Calu3 (cell line): ENCODE data around the gene RMND5B. TPM values are rescaled to one million over a fixed set of nuclear protein-coding genes. Genes with fewer than 3 reads are reported as not detected.

Experiments used
- BruUV-seq: library from RNA; stranded (reverse); fragments of 400-500 nt; replicated peaks from 2 replicates; lab custom pipeline; 2021; lab: Mats Ljungman, UMichigan
- CTCF ChIA-PET: fragments of 300-600 bp; sonication (Branson Sonifier 250); formaldehyde crosslinking; loops from one replicate; lab custom pipeline; 2022; ENCODE audit warnings: antibody characterized with exemption; lab: Charles Lee
- DNase-seq: peaks from one replicate; pipeline ENCODE4 v3.0.0; 2022
- H3K27ac Mint-ChIP-seq: one replicate; pipeline ENCODE4 v1.8.0; 2022; ENCODE audit warnings: mixed read lengths; ENCODE audit not compliant: unreplicated experiment
- H3K27me3 Mint-ChIP-seq: one replicate; pipeline ENCODE4 v1.8.0; 2022; ENCODE audit warnings: mixed read lengths; ENCODE audit not compliant: unreplicated experiment
- H3K36me3 Mint-ChIP-seq: one replicate; pipeline ENCODE4 v1.8.0; 2022; ENCODE audit warnings: mild to moderate bottlenecking, moderate library complexity, mixed read lengths; ENCODE audit not compliant: insufficient read depth, unreplicated experiment
- H3K4me1 Mint-ChIP-seq: one replicate; pipeline ENCODE4 v1.8.0; 2022; ENCODE audit warnings: mild to moderate bottlenecking, low read depth, mixed read lengths; ENCODE audit not compliant: unreplicated experiment
- H3K4me3 Mint-ChIP-seq: one replicate; pipeline ENCODE4 v1.8.0; 2022; ENCODE audit warnings: mild to moderate bottlenecking, low read depth, moderate library complexity, mixed read lengths; ENCODE audit not compliant: unreplicated experiment
- H3K9me3 Mint-ChIP-seq: one replicate; pipeline ENCODE4 v1.8.0; 2022; ENCODE audit warnings: low read depth, mixed read lengths; ENCODE audit not compliant: unreplicated experiment
- CTCF ChIP-seq: fragments of 200-600 bp; IDR thresholded peaks from one replicate; pipeline ENCODE4 v1.8.0; 2022; ENCODE audit warnings: antibody characterized with exemption; ENCODE audit not compliant: unreplicated experiment
- intact Hi-C: fragments of 100-400 bp; cut with micrococcal nuclease; formaldehyde crosslinking; loops from one replicate; pipeline ENCODE4 v1.10.0; 2022; ENCODE audit not compliant: unreplicated experiment
- total RNA-seq: library from RNA; stranded (reverse); gene quantifications from 2 replicates; pipeline ENCODE4 v1.2.3, GENCODE V29; 2022

The RMND5B gene
- total RNA-seq, 1 experiment from 2014 or later: 50.7 TPM

GRCh38 chr5:178152491-178153444 is 22.0 kb downstream of the RMND5B start:
- intact Hi-C loops: no loop called here
- CTCF ChIA-PET: interaction anchor here (0.6 to 1.3 kb wide), 3 partner anchors 43 to 78 kb away, joined by 3 to 25 read pairs (median 3); no protein-coding TSS in a partner anchor
- no peak for TF ChIP-seq CTCF
- Mint-ChIP-seq H3K27ac (peak overlapping the region; percentile 96), H3K4me1 (peaks cover 22% of the 10 kb centered on the region), H3K27me3 (no peaks in the 10 kb centered on the region), H3K36me3 (peaks cover 70% of the 10 kb centered on the region), H3K4me3 (peak overlapping the region; percentile 94), H3K9me3 (no peaks in the 10 kb centered on the region)
- BruUV-seq: TSS peak; percentile 69
- DNase-seq: no peak

GRCh38 chr5:178153530-178154340 is 22.9 kb downstream of the RMND5B start, which contains the start of gene NHP2:
Gene NHP2 (minus strand): TSS chr5:178153885. CDS start chr5:178153817, 68 bp downstream.
- H3K27ac Mint-ChIP-seq: peak within 1 kb of the TSS; percentile 96
- peaks cover 22% of the 10 kb centered on the region for H3K4me1 Mint-ChIP-seq
- no peak for TF ChIP-seq CTCF
- H3K36me3 Mint-ChIP-seq: peaks cover 60% of the 10 kb centered on the region
- intact Hi-C loops: no loop called here
- no TSS peak for BruUV-seq
- peak; percentile 99 for DNase-seq
- CTCF ChIA-PET: interaction anchor here (0.7 to 1.3 kb wide), 4 partner anchors 8 to 78 kb away, joined by 4 to 25 read pairs (median 6); no protein-coding TSS in a partner anchor
- H3K27me3 Mint-ChIP-seq: no peaks in the 10 kb centered on the region
- peak within 1 kb of the TSS; percentile 94 for H3K4me3 Mint-ChIP-seq
- no peaks in the 10 kb centered on the region for H3K9me3 Mint-ChIP-seq

GRCh38 chr5:178155065-178155464 is 24.3 kb downstream of the RMND5B start:
- H3K27me3 Mint-ChIP-seq: no peaks in the 10 kb centered on the region
- no peak overlapping the region for H3K27ac Mint-ChIP-seq
- CTCF ChIA-PET: no interaction called here
- TF ChIP-seq CTCF: no peak
- H3K9me3 Mint-ChIP-seq: no peaks in the 10 kb centered on the region
- no peak for DNase-seq
- intact Hi-C loops: no loop called here
- H3K36me3 Mint-ChIP-seq: peaks cover 47% of the 10 kb centered on the region
- H3K4me1 Mint-ChIP-seq: peaks cover 22% of the 10 kb centered on the region
- no peak overlapping the region for H3K4me3 Mint-ChIP-seq
- no TSS peak for BruUV-seq

GRCh38 chr5:178160176-178160575 is 29.4 kb downstream of the RMND5B start:
- no peak for TF ChIP-seq CTCF
- Mint-ChIP-seq H3K4me3 (no peak overlapping the region), H3K27me3 (peaks cover 23% of the 10 kb centered on the region), H3K4me1 (no peaks in the 10 kb centered on the region), H3K36me3 (peaks cover 5% of the 10 kb centered on the region), H3K27ac (no peak overlapping the region), H3K9me3 (no peaks in the 10 kb centered on the region)
- intact Hi-C loops: no loop called here
- BruUV-seq: no TSS peak
- CTCF ChIA-PET: interaction anchor here (0.6 kb wide), 1 partner anchor 48 kb away, joined by 3 read pairs; no protein-coding TSS in a partner anchor
- DNase-seq: no peak
